Chondrocyte (in vitro differentiated cells): ENCODE data around the gene C5orf24. TPM values are rescaled to one million over a fixed set of nuclear protein-coding genes. Genes with fewer than 3 reads are reported as not detected.

ENCODE experiments used
- DNase-seq: peaks from one replicate; pipeline ENCODE4 v3.0.0; 2021; ENCODE audit warnings: mixed read lengths, low spot score
- H3K27ac Mint-ChIP-seq: one replicate; pipeline ENCODE4 v1.8.0; 2021; ENCODE audit warnings: mild to moderate bottlenecking, moderate library complexity, mixed read lengths; ENCODE audit not compliant: unreplicated experiment
- H3K27me3 Mint-ChIP-seq: 2 replicates; pipeline ENCODE4 v1.8.0; 2021; ENCODE audit warnings: low read depth, mixed read lengths
- H3K36me3 Mint-ChIP-seq: 2 replicates; pipeline ENCODE4 v1.8.0; 2021; ENCODE audit warnings: low read depth, mixed read lengths
- H3K4me1 Mint-ChIP-seq: 2 replicates; pipeline ENCODE4 v1.8.0; 2021; ENCODE audit warnings: low read depth, mild to moderate bottlenecking, mixed read lengths
- H3K4me3 Mint-ChIP-seq: one replicate; pipeline ENCODE4 v1.8.0; 2021; ENCODE audit warnings: mild to moderate bottlenecking, moderate library complexity, mixed read lengths; ENCODE audit not compliant: unreplicated experiment
- H3K9me3 Mint-ChIP-seq: 2 replicates; pipeline ENCODE4 v1.8.0; 2021; ENCODE audit warnings: low read depth, mixed read lengths
- total RNA-seq: library from RNA; stranded (reverse); gene quantifications from 3 replicates; pipeline ENCODE4 v1.2.1, GENCODE V29; 2021
- TF ChIP-seq, protein P1 (sequence below): fragments of 200-600 bp; sonication (generic); IDR thresholded peaks from 2 replicates; pipeline ENCODE4 v1.5.0; 2021; ENCODE audit warnings: antibody characterized with exemption, mild to moderate bottlenecking, moderate library complexity

Gene C5orf24
- total RNA-seq, 1 donor from 2014 or later = 109 TPM

DNA sequence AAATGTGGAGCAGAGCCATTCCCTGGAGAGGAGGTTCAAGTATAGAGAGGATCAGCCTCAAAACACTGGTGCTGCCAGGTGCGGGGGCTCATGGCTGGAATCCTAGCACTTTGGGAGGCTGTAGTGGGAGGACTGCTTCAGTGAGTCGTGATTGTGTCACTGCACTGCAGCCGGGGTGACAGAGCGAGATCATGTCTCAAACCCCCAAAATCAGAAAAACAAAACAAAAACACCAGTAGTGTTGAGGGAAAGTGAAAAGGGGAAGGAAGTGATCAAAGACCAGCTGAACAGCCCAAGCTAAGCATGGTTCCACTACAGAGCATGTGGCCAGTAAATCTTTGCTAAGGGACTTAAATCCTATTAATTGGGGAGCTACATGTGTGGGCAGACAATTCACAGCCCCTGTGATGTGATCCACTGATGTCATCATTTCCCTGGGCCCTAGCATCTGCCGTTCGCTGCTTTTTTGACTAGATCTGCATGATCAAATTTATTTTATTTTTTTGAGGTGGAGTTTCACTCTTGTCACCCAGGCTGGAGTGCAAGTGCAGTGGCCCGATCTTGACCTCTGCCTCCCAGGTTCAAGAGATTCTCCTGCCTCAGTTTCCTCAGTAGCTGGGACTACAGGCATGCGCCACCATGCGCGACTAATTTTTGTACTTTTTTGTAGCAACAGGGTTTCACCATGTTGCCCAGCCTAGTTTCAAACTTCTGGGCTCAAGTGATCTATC is 56.5 kb downstream of the C5orf24 start:
- H3K4me3 Mint-ChIP-seq = no peak overlapping the region

DNA sequence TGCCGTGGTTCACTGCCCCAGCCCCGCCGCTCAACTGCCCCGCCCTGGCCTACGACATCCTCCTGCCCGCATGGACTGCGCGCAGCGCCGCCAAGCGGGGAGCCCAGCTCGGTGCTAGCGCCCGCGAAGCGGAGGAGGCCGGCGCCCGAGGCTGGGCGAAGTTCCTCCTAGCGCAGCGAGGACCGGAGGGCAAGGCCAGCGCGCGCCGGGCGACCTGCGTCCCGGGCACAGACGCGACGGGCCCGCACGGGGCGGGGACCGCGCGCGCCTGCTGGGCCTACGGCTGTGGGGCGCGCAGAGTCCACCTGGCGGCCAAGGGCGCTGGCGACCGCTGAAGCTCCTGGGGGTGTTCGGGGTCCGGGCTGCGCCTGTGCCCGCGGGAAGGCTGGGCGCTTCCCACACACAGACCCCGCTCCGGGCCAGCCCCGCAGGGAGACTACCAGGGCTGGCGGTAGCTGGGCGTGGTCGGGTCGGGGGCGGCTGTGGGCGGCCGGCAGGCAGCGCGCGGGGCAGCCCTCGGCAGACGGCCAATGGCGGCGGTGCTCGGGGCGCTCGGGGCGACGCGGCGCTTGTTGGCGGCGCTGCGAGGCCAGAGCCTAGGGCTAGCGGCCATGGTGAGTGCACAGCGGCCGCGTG is 59.0 kb downstream of the C5orf24 start, which contains the start of gene PCBD2:
TSS of gene PCBD2 (plus strand) at position 522 of the 636 bp plus-strand sequence. CDS start at position 531, 9 bp downstream.
- Mint-ChIP-seq H3K27me3 (no peaks in the 10 kb centered on the region), H3K36me3 (peaks cover 5% of the 10 kb centered on the region), H3K27ac (peak within 1 kb of the TSS; percentile 96), H3K4me3 (peak within 1 kb of the TSS; percentile 88), H3K4me1 (peaks cover 7% of the 10 kb centered on the region), H3K9me3 (no peaks in the 10 kb centered on the region)
- peak; percentile 97 for DNase-seq
- TF ChIP-seq, protein P1, sequence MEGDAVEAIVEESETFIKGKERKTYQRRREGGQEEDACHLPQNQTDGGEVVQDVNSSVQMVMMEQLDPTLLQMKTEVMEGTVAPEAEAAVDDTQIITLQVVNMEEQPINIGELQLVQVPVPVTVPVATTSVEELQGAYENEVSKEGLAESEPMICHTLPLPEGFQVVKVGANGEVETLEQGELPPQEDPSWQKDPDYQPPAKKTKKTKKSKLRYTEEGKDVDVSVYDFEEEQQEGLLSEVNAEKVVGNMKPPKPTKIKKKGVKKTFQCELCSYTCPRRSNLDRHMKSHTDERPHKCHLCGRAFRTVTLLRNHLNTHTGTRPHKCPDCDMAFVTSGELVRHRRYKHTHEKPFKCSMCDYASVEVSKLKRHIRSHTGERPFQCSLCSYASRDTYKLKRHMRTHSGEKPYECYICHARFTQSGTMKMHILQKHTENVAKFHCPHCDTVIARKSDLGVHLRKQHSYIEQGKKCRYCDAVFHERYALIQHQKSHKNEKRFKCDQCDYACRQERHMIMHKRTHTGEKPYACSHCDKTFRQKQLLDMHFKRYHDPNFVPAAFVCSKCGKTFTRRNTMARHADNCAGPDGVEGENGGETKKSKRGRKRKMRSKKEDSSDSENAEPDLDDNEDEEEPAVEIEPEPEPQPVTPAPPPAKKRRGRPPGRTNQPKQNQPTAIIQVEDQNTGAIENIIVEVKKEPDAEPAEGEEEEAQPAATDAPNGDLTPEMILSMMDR = peak; percentile 93

More for the DNA sequence above, 56.5 kb downstream of the C5orf24 start:
- TF ChIP-seq, protein P1 = no peak
- Mint-ChIP-seq H3K36me3 (peaks cover 6% of the 10 kb centered on the region), H3K4me1 (peaks cover 7% of the 10 kb centered on the region), H3K27me3 (no peaks in the 10 kb centered on the region), H3K27ac (peak overlapping the region; percentile 45), H3K9me3 (no peaks in the 10 kb centered on the region)
- DNase-seq = no peak

DNA sequence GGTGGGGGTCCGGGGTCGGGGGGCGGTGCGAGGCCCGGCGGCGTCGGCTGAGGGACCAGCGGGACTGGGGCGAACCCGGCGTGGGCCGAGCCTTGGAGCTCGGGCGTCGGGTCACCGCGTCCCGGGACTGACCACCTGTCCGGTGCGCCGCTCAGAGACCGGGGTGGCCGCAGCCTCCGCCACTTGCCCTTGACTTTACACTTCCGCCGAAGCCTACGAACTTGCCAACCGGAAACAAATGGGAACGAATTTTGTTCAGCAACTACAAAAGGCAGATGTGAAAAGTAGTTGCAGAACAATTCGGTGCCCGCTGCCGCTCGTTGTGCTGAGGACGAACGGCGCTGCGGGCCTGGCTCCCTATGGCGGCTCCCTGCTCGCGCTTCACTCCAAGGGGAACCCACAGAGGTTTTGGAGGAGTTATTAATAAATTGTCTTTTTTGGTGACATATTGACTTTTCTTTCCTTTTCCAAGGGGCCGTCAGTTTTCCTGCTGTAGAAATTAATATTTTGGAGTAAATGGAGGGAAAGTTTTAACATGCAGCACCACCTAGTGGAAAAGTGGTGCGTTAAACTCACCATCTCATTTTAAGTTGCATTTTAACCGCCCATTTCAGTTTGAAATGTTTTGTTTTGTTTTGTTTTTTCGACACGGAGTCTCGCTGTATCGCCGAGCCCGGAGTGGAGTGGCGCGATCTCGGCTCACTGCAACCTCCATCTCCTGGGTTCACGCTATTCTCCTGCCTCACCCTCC is 59.7 kb downstream of the C5orf24 start:
- H3K27me3 Mint-ChIP-seq = no peaks in the 10 kb centered on the region
- no peaks in the 10 kb centered on the region for H3K9me3 Mint-ChIP-seq

DNA sequence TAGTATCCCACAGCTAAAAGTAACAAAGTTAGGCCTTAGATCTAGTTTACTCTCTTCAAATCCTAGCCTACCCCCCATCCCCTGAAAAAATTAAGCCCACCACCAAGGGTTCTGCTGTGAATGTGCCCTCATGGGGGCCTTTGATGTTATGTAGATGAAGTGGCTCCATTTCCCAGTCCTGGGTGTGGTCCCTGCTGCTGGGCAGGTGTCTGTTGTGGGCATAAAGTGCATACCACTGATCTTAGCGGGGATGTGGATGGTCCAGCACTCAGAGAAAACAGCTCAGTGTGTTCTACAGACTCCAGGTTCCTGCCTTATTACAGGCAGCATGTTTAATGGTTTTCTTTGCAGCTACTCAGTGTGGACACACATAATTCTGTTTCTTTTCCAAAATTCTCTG is 61.0 kb downstream of the C5orf24 start:
- TF ChIP-seq, protein P1 = no peak
- no peaks in the 10 kb centered on the region for H3K9me3 Mint-ChIP-seq
- H3K4me3 Mint-ChIP-seq = no peak overlapping the region
- DNase-seq = no peak
- H3K36me3 Mint-ChIP-seq = peaks cover 3% of the 10 kb centered on the region
- no peaks in the 10 kb centered on the region for H3K27me3 Mint-ChIP-seq
- no peak overlapping the region for H3K27ac Mint-ChIP-seq
- H3K4me1 Mint-ChIP-seq = peaks cover 7% of the 10 kb centered on the region

More for the DNA sequence above, 59.7 kb downstream of the C5orf24 start:
- Mint-ChIP-seq H3K27ac (peak overlapping the region; percentile 96), H3K4me1 (peaks cover 7% of the 10 kb centered on the region), H3K4me3 (peak overlapping the region; percentile 88), H3K36me3 (peaks cover 1% of the 10 kb centered on the region)
- TF ChIP-seq, protein P1 = peak; percentile 96
- DNase-seq = no peak

Other genes starting within 250 kb of the C5orf24 start
- 76.8 to 95.5 TPM (median 77.1 TPM) in 3 replicates for gene SAR1B, start 213.1 kb upstream of the C5orf24 start, total RNA-seq
- gene SEC24A, start 197.2 kb upstream of the C5orf24 start, total RNA-seq = 48.1 to 50.7 TPM (median 48.2 TPM) in 3 replicates
- 36.1 to 41.6 TPM (median 39.0 TPM) in 3 replicates for gene CAMLG, start 107.4 kb upstream of the C5orf24 start, total RNA-seq
- 32.0 to 55.8 TPM (median 37.8 TPM) in 3 replicates for gene DDX46, start 87.2 kb upstream of the C5orf24 start, total RNA-seq
- 73.0 to 102 TPM (median 79.9 TPM) in 3 replicates for gene TXNDC15, start 28.4 kb downstream of the C5orf24 start, total RNA-seq
- 8.3 to 9.0 TPM (median 8.8 TPM) in 3 replicates for gene PCBD2, start 59.2 kb downstream of the C5orf24 start, total RNA-seq
- gene CATSPER3, start 121.9 kb downstream of the C5orf24 start, total RNA-seq = 0.17 to 0.64 TPM (median 0.39 TPM) in 3 replicates
- 0.18 TPM in 1 of 3 replicates, not detected in the others for gene PITX1, start 188.3 kb downstream of the C5orf24 start, total RNA-seq